ENCODE measurements around the gene A1CF.

GRCh38 chr10:50876429-50876828 is 9.0 kb downstream of the A1CF start:
- TF ChIP-seq EZH2phosphoT487 (IDR thresholded peaks at IDR 0.05; ENCODE audit: low read depth) (no peak), CTCF (IDR thresholded peaks at IDR 0.05; ENCODE audit: low read depth, low read length) (no peak)
